ENCODE data around the gene ATP8B3. TPM values are rescaled to one million over a fixed set of nuclear protein-coding genes. Genes with fewer than 3 reads are reported as not detected.

The ATP8B3 gene
- total and polyA plus RNA-seq, 9 of the 15 experiments (the other 6 are each of a cell fraction or from before 2014, with no cell fraction given), result 1.2 to 12.3 (median 3.8) TPM

- no peak for TF ChIP-seq DLX4 (CRISPR knock-in tag; IDR thresholded peaks at IDR 0.05)
- no peak for TF ChIP-seq ZNF253 (CRISPR knock-in tag; conservative IDR thresholded peaks at IDR 0.05)
- peak; percentile 93 for TF ChIP-seq CXXC5 (CRISPR knock-in tag; IDR thresholded peaks at IDR 0.05)
- TF ChIP-seq ZNF764 (CRISPR knock-in tag; IDR thresholded peaks at IDR 0.05; ENCODE audit: low read depth), result no peak
- TF ChIP-seq ZNF174 (CRISPR knock-in tag; IDR thresholded peaks at IDR 0.05), result 0 out of 2 replicates have a peak, but pooled peaks have one; percentile 17
- no peak for TF ChIP-seq ZNF431 (CRISPR knock-in tag; IDR thresholded peaks at IDR 0.05)
- no peak for TF ChIP-seq NFYB (IDR thresholded peaks at IDR 0.05; ENCODE audit: extremely low read depth, insufficient read length)
- TF ChIP-seq HSF4 (CRISPR knock-in tag; IDR thresholded peaks at IDR 0.05; ENCODE audit: borderline replicate concordance), result no peak
- TF ChIP-seq HNRNPK (IDR thresholded peaks at IDR 0.05; ENCODE audit: low read depth, low read length, poor library complexity, severe bottlenecking), result no peak
- TF ChIP-seq ZBTB9 (CRISPR knock-in tag; IDR thresholded peaks at IDR 0.05), result peak; percentile 91
- 0 out of 2 replicates have a peak, but pooled peaks have one; percentile 44 for TF ChIP-seq THRB (CRISPR knock-in tag; conservative IDR thresholded peaks at IDR 0.05)
- TF ChIP-seq PRPF4 (IDR thresholded peaks at IDR 0.05; ENCODE audit: insufficient read depth, low read depth, low read length, poor library complexity, severe bottlenecking), result no peak
- TF ChIP-seq ZNF76 (CRISPR knock-in tag; IDR thresholded peaks at IDR 0.05; ENCODE audit: borderline replicate concordance), result peak; percentile 80; the same call in 1 of the 2 replicates
- TF ChIP-seq CHD1 (IDR thresholded peaks at IDR 0.05; ENCODE audit: low read length), result no peak
- no peak for TF ChIP-seq UBTF (IDR thresholded peaks at IDR 0.05; ENCODE audit: borderline replicate concordance in 1 of 2, low read depth in 2 of 2, low read length in 2 of 2)
- no peak for TF ChIP-seq SFPQ (IDR thresholded peaks at IDR 0.05; ENCODE audit: low read depth, low read length)
- no peak for TF ChIP-seq TEAD2 (tag; IDR thresholded peaks at IDR 0.05)
- TF ChIP-seq ZNF143 (CRISPR knock-in tag; IDR thresholded peaks at IDR 0.05), result peak; percentile 78
- peak in 1 of 2 experiments; percentile 78; a peak in 1 of 4 replicates for TF ChIP-seq ARNT (IDR thresholded peaks at IDR 0.05)
- TF ChIP-seq LEF1 (IDR thresholded peaks at IDR 0.05), result no peak
These were observed 36.5 kb upstream of the ATP8B3 start, which contains the start of gene REXO1 (continued) for GRCh38 chr19:1848399-1849131.
